Activated CD4-positive, alpha-beta memory T cell treated with anti-CD3 and anti-CD28 coated beads, Interleukin-2, amount 10 ng/mL, durations not matched to agents 7 days and 5 days (primary cell): ENCODE data around the gene TMEM163. TPM values are rescaled to one million over a fixed set of nuclear protein-coding genes. Genes with fewer than 3 reads are reported as not detected.

ENCODE experiments used
- CTCF ChIA-PET: fragments of 350-600 bp; sonication (Branson Sonifier 250); formaldehyde crosslinking; loops from one replicate; lab custom pipeline; 2021; ENCODE audit warnings: antibody characterized with exemption, inconsistent platforms; lab: Charles Lee
- POLR2A ChIA-PET: fragments of 350-600 bp; sonication (Branson Sonifier 250); formaldehyde crosslinking; loops from one replicate; lab custom pipeline; 2021; ENCODE audit warnings: antibody characterized with exemption; lab: Charles Lee
- DNase-seq: peaks from one replicate; pipeline ENCODE4 v3.0.0-alpha.2; 2020
- H3K27ac Mint-ChIP-seq: one replicate; pipeline ENCODE4 v1.8.0; 2021; ENCODE audit warnings: mild to moderate bottlenecking, mixed read lengths
- H3K27me3 Mint-ChIP-seq: one replicate; pipeline ENCODE4 v1.8.0; 2021; ENCODE audit warnings: mixed read lengths
- H3K36me3 Mint-ChIP-seq: one replicate; pipeline ENCODE4 v1.8.0; 2021; ENCODE audit warnings: low read depth, mixed read lengths
- H3K4me1 Mint-ChIP-seq: one replicate; pipeline ENCODE4 v1.8.0; 2021; ENCODE audit warnings: mixed read lengths
- H3K4me3 Mint-ChIP-seq: one replicate; pipeline ENCODE4 v1.8.0; 2021; ENCODE audit warnings: mild to moderate bottlenecking, mixed read lengths
- H3K9me3 Mint-ChIP-seq: one replicate; pipeline ENCODE4 v1.8.0; 2021; ENCODE audit warnings: mixed read lengths
- total RNA-seq, 2 experiments: library from RNA; stranded (reverse); gene quantifications; one replicate each; pipeline ENCODE4 v1.2.3, GENCODE V29; 2021

Gene TMEM163
- total RNA-seq, 2 experiments from 2014 or later: 1.8 to 2.3 TPM

DNA sequence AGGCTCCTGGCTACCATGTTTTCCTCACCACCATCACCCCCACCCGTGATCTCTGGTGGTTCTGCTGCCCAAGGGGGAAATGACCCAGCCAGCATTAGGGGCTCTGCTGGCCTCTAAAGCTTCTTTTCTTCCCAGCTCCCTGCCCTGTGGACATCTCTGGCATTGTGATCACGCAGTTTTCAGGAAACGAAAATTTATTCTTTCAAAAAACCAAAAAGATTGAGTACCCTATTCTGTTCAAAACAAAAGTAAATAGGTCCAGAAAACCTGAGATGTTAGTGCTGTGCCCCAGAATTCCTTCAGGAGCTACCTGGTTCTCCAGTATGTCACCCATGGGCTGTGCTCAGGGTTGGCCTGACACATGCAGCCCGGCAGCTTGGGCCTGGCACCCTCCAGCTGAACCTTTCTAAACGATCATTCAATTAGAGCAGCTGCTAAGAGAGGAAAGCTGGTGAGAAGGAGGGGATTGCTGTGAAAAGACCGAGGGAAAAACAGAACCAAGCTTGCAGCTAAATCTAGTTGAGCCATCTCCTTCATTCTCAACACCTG is 307.4 kb downstream of the TMEM163 start:
- DNase-seq: no peak
- H3K36me3 Mint-ChIP-seq: peaks cover 4% of the 10 kb centered on the region
- peaks cover 36% of the 10 kb centered on the region for H3K4me1 Mint-ChIP-seq
- no peak overlapping the region for H3K27ac Mint-ChIP-seq
- ChIA-PET CTCF (interaction anchor here (0.7 to 6.2 kb wide), 36 partner anchors 11 to 526 kb away, joined by 3 to 141 read pairs (median 3); partner anchors contain the start of gene MGAT5), POLR2A (interaction anchor here (0.8 to 2.3 kb wide), 4 partner anchors 15 to 292 kb away, joined by 3 to 23 read pairs (median 4); no protein-coding TSS in a partner anchor)
- H3K4me3 Mint-ChIP-seq: no peak overlapping the region
- H3K9me3 Mint-ChIP-seq: no peaks in the 10 kb centered on the region
- H3K27me3 Mint-ChIP-seq: no peaks in the 10 kb centered on the region

GRCh38 chr2:134410831-134411231 is 308.0 kb downstream of the TMEM163 start:
- Mint-ChIP-seq H3K27me3 (no peaks in the 10 kb centered on the region), H3K4me1 (peaks cover 36% of the 10 kb centered on the region), H3K4me3 (no peak overlapping the region), H3K27ac (no peak overlapping the region), H3K36me3 (peaks cover 8% of the 10 kb centered on the region), H3K9me3 (no peaks in the 10 kb centered on the region)
- no peak for DNase-seq
- ChIA-PET CTCF (interaction anchor here (0.8 to 6.2 kb wide), 16 partner anchors 12 to 526 kb away, joined by 3 to 141 read pairs (median 8); partner anchors contain the start of gene MGAT5), POLR2A (interaction anchor here (0.8 to 2.3 kb wide), 4 partner anchors 15 to 292 kb away, joined by 3 to 23 read pairs (median 4); no protein-coding TSS in a partner anchor)

- no peak overlapping the region for H3K27ac Mint-ChIP-seq
- ChIA-PET POLR2A (no interaction called here), CTCF (interaction anchor here (0.7 to 6.2 kb wide), 4 partner anchors 12 to 525 kb away, joined by 3 to 141 read pairs (median 20); no protein-coding TSS in a partner anchor)
- DNase-seq: no peak
- H3K4me1 Mint-ChIP-seq: peaks cover 36% of the 10 kb centered on the region
- H3K36me3 Mint-ChIP-seq: peaks cover 8% of the 10 kb centered on the region
- H3K4me3 Mint-ChIP-seq: no peak overlapping the region
- no peaks in the 10 kb centered on the region for H3K27me3 Mint-ChIP-seq
- H3K9me3 Mint-ChIP-seq: no peaks in the 10 kb centered on the region
These were observed 308.8 kb downstream of the TMEM163 start for GRCh38 chr2:134410006-134410405.

DNA sequence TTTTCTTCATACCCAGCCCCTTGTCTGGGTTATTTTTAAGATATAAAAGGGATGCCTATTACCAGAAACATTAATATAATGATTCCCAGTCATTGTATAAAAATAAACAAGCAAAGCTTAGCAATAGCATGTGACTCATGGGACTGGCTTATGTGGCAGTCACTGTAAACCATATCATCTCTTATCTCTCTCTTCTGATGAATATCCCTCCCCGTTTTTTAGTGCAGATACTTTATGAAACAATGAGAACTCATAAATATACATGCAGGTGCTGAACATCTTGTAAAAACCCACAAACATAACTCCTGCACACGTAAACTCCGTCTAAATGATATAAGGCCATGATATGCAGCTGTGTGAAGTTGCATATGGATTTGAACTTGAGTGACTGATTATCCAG is 310.0 kb downstream of the TMEM163 start:
- no peak for DNase-seq
- ChIA-PET CTCF (interaction anchor here (0.7 to 6.2 kb wide), 2 partner anchors 180 to 290 kb away, joined by 3 to 141 read pairs; no protein-coding TSS in a partner anchor), POLR2A (no interaction called here)
- Mint-ChIP-seq H3K36me3 (peaks cover 5% of the 10 kb centered on the region), H3K4me1 (peaks cover 36% of the 10 kb centered on the region), H3K27me3 (no peaks in the 10 kb centered on the region), H3K27ac (no peak overlapping the region), H3K9me3 (no peaks in the 10 kb centered on the region), H3K4me3 (no peak overlapping the region)

DNA sequence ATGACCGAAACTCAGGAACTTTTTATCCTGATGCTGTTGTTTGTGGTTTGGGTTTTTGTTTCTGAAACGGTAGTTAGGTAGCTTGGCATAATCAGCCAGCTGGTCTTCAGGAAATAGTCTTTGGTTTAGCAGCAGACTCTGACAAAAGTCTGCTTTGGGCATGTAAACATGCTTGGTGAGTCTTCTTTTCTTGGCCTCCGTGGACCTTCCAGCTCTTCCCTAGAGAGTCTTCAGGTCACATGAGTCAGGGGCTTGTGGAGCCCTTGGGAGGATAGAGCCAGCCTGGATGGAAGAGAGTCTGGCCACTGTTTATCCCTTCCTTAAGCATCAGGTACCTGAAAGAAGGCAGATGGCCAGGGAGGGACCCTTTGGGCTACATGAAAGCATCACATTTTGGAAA is 310.4 kb downstream of the TMEM163 start:
- Mint-ChIP-seq H3K4me3 (no peak overlapping the region), H3K27me3 (no peaks in the 10 kb centered on the region), H3K4me1 (peaks cover 36% of the 10 kb centered on the region), H3K9me3 (no peaks in the 10 kb centered on the region), H3K27ac (no peak overlapping the region), H3K36me3 (peaks cover 8% of the 10 kb centered on the region)
- ChIA-PET POLR2A (no interaction called here), CTCF (interaction anchor here (0.7 to 6.2 kb wide), 2 partner anchors 179 to 290 kb away, joined by 3 to 141 read pairs; no protein-coding TSS in a partner anchor)
- no peak for DNase-seq

GRCh38 chr2:134407154-134407890 is 311.5 kb downstream of the TMEM163 start:
- ChIA-PET CTCF (interaction anchor here (1.1 kb wide), 1 partner anchor 289 kb away, joined by 5 read pairs; no protein-coding TSS in a partner anchor), POLR2A (no interaction called here)
- peaks cover 36% of the 10 kb centered on the region for H3K4me1 Mint-ChIP-seq
- no peak overlapping the region for H3K27ac Mint-ChIP-seq
- no peak overlapping the region for H3K4me3 Mint-ChIP-seq
- H3K27me3 Mint-ChIP-seq: no peaks in the 10 kb centered on the region
- H3K9me3 Mint-ChIP-seq: no peaks in the 10 kb centered on the region
- H3K36me3 Mint-ChIP-seq: peaks cover 12% of the 10 kb centered on the region
- no peak for DNase-seq

DNA sequence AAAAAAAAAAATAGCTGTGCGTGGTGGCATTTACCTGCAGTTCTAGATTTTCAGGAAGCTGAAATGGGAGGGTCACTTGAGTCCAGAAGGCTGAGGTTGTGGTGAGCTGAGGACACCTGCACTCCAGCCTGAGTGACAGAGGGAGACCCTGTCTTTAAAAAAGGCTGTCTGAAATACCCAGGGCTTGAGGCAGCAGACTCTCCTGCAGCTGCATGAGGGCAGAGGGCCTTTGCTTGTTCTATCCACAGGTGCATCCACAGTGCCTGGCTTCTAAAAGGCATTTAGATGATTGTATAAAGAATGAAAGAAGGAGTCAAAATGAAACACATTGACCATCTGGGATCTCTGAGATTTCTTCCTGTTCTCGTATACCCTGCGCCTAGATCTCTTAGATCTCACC is 312.1 kb downstream of the TMEM163 start:
- no peak overlapping the region for H3K27ac Mint-ChIP-seq
- H3K4me3 Mint-ChIP-seq: no peak overlapping the region
- H3K27me3 Mint-ChIP-seq: no peaks in the 10 kb centered on the region
- ChIA-PET POLR2A (no interaction called here), CTCF (interaction anchor here (1.1 kb wide), 1 partner anchor 288 kb away, joined by 5 read pairs; no protein-coding TSS in a partner anchor)
- no peak for DNase-seq
- peaks cover 31% of the 10 kb centered on the region for H3K4me1 Mint-ChIP-seq
- no peaks in the 10 kb centered on the region for H3K9me3 Mint-ChIP-seq
- H3K36me3 Mint-ChIP-seq: peaks cover 12% of the 10 kb centered on the region

- H3K4me3 Mint-ChIP-seq: no peak overlapping the region
- no peaks in the 10 kb centered on the region for H3K9me3 Mint-ChIP-seq
- ChIA-PET CTCF (interaction anchor here (1.1 kb wide), 1 partner anchor 288 kb away, joined by 5 read pairs; no protein-coding TSS in a partner anchor), POLR2A (no interaction called here)
- H3K4me1 Mint-ChIP-seq: peaks cover 27% of the 10 kb centered on the region
- peaks cover 12% of the 10 kb centered on the region for H3K36me3 Mint-ChIP-seq
- H3K27ac Mint-ChIP-seq: no peak overlapping the region
- H3K27me3 Mint-ChIP-seq: no peaks in the 10 kb centered on the region
- no peak for DNase-seq
These were observed 312.5 kb downstream of the TMEM163 start for GRCh38 chr2:134406311-134406710.

Other genes starting within 250 kb of the TMEM163 start
- gene ACMSD, start 119.6 kb upstream of the TMEM163 start, total RNA-seq: not detected
- gene CCNT2, start 199.8 kb upstream of the TMEM163 start, total RNA-seq: 10 to 100 TPM; 35.8 to 37.4 TPM